SK-N-SH treated with all-trans-retinoic acid at 6 μM for 48 hours (cell line): ENCODE data around the gene PROCA1.
A peak's percentile ranks its signal among the peaks of the same experiment; 100 is the strongest.

Source experiments
- ATAC-seq: fragments of 200-7000 bp; cut with Tn5 transposase; 3 replicates; pipeline ENCODE4 v1.9.1; 2020; ENCODE audit warnings: mild to moderate bottlenecking, moderate library complexity
- ARNTL ChIP-seq: fragments of 450-650 bp; formaldehyde crosslinking; IDR thresholded peaks from 2 replicates; pipeline ENCODE4 v1.5.0; 2020; ENCODE audit warnings: low read depth, mild to moderate bottlenecking, moderate library complexity, borderline replicate concordance
- BACH2 ChIP-seq: fragments of 250-450 bp; sonication (Bioruptor Pico); IDR thresholded peaks from 2 replicates; pipeline ENCODE4 v1.9.0; 2021; ENCODE audit warnings: mild to moderate bottlenecking, borderline replicate concordance
- CREB5 ChIP-seq: fragments of 250-450 bp; sonication (Bioruptor Pico); IDR thresholded peaks from 2 replicates; pipeline ENCODE4 v1.5.1; 2020; ENCODE audit warnings: low read depth, mild to moderate bottlenecking, moderate library complexity
- CSDC2 ChIP-seq: fragments of 250-450 bp; sonication (Bioruptor Pico); IDR thresholded peaks from 2 replicates; pipeline ENCODE4 v1.5.0; 2020; ENCODE audit warnings: mild to moderate bottlenecking, moderate library complexity
- ESRRG ChIP-seq: fragments of 250-450 bp; sonication (Bioruptor Pico); IDR thresholded peaks from 2 replicates; pipeline ENCODE4 v1.6.1; 2021; ENCODE audit warnings: mild to moderate bottlenecking
- ISL1 ChIP-seq: fragments of 250-450 bp; sonication (Bioruptor Pico); IDR thresholded peaks from 2 replicates; pipeline ENCODE4 v2.1.2; 2022; ENCODE audit warnings: mild to moderate bottlenecking, moderate library complexity
- PPARA ChIP-seq: fragments of 250-450 bp; sonication (Bioruptor Pico); IDR thresholded peaks from 2 replicates; pipeline ENCODE4 v1.5.0; 2020; ENCODE audit warnings: mild to moderate bottlenecking, borderline replicate concordance
- RARB ChIP-seq: fragments of 250-450 bp; sonication (Bioruptor Pico); IDR thresholded peaks from 2 replicates; pipeline ENCODE4 v1.8.0; 2021; ENCODE audit warnings: mild to moderate bottlenecking, moderate library complexity
- SNAI2 ChIP-seq: fragments of 250-450 bp; sonication (Bioruptor Pico); IDR thresholded peaks from 2 replicates; pipeline ENCODE4 v1.5.0; 2020; ENCODE audit warnings: mild to moderate bottlenecking, moderate library complexity
- TCF4 ChIP-seq: fragments of 250-450 bp; sonication (Bioruptor Pico); IDR thresholded peaks from 2 replicates; pipeline ENCODE4 v1.8.0; 2021; ENCODE audit warnings: mild to moderate bottlenecking, moderate library complexity, borderline replicate concordance
- TOX ChIP-seq: fragments of 250-450 bp; sonication (Bioruptor Pico); IDR thresholded peaks from 2 replicates; pipeline ENCODE4 v1.8.0; 2021; ENCODE audit warnings: mild to moderate bottlenecking, moderate library complexity, borderline replicate concordance
- TSHZ2 ChIP-seq: fragments of 250-450 bp; sonication (Bioruptor Pico); IDR thresholded peaks from 2 replicates; pipeline ENCODE4 v1.5.0; 2020; ENCODE audit warnings: mild to moderate bottlenecking, moderate library complexity
- ZC3H10 ChIP-seq: fragments of 250-450 bp; sonication (Bioruptor Pico); IDR thresholded peaks from 2 replicates; pipeline ENCODE4 v1.5.1; 2021; ENCODE audit warnings: mild to moderate bottlenecking, moderate library complexity
- ZFP3 ChIP-seq: fragments of 250-450 bp; sonication (Bioruptor Pico); IDR thresholded peaks from 2 replicates; pipeline ENCODE4 v1.5.0; 2020; ENCODE audit warnings: mild to moderate bottlenecking, moderate library complexity
- ZFP30 ChIP-seq: fragments of 450-650 bp; formaldehyde crosslinking; IDR thresholded peaks from 2 replicates; pipeline ENCODE4 v1.5.0; 2022; ENCODE audit warnings: mild to moderate bottlenecking, moderate library complexity
- ZNF70 ChIP-seq: fragments of 450-650 bp; formaldehyde crosslinking; IDR thresholded peaks from 2 replicates; pipeline ENCODE4 v1.5.0; 2020; ENCODE audit warnings: mild to moderate bottlenecking, moderate library complexity
- TF ChIP-seq, protein P1 (sequence below): fragments of 250-450 bp; sonication (Bioruptor Pico); IDR thresholded peaks from 2 replicates; pipeline ENCODE4 v1.8.0; 2020; ENCODE audit warnings: mild to moderate bottlenecking, moderate library complexity, borderline replicate concordance

The PROCA1 gene

DNA sequence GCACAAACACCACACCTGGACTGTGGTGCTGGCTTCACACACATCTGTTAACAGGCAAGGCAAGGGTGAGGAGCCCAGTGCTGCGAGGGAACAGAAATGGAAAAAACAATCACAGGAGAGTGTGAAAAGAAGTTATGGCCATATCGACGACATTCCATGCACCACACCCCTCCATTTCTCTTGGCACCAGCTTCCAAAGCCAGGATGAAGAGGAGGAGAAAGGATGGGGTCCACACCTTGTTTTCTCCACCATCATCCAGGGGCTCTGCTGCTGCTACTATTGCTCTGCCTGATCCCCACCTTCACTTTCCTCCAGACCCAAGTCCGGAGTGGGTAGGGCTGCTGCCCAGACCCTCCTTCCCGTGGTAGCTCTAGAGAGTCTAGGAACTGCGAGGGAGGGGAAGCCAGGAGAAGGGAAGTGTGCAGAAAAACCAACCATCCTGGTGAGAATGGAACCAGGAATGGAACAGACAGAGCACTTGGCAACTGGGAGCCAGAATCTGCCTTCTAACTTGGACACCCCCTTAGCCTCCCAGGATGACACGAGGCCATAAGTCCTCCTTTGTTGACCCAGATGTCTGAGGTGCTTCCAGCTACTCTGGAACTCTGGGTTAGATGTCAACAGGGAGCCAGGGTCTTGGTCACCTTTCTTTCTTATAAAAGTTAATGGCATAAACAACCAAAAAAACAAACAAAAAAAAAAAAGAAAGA, 1.2 kb upstream of the PROCA1 start:
- ATAC-seq, result no peak
- no peak for TF ChIP-seq ZFP3
- no peak for TF ChIP-seq ISL1 (CRISPR knock-in tag)
- no peak for TF ChIP-seq RARB (CRISPR knock-in tag)
- no peak for TF ChIP-seq CREB5 (CRISPR knock-in tag)
- no peak for TF ChIP-seq CSDC2 (CRISPR knock-in tag)
- TF ChIP-seq, protein P1, sequence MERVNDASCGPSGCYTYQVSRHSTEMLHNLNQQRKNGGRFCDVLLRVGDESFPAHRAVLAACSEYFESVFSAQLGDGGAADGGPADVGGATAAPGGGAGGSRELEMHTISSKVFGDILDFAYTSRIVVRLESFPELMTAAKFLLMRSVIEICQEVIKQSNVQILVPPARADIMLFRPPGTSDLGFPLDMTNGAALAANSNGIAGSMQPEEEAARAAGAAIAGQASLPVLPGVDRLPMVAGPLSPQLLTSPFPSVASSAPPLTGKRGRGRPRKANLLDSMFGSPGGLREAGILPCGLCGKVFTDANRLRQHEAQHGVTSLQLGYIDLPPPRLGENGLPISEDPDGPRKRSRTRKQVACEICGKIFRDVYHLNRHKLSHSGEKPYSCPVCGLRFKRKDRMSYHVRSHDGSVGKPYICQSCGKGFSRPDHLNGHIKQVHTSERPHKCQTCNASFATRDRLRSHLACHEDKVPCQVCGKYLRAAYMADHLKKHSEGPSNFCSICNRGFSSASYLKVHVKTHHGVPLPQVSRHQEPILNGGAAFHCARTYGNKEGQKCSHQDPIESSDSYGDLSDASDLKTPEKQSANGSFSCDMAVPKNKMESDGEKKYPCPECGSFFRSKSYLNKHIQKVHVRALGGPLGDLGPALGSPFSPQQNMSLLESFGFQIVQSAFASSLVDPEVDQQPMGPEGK (CRISPR knock-in tag), result no peak
- no peak for TF ChIP-seq SNAI2 (CRISPR knock-in tag)
- no peak for TF ChIP-seq ZNF70
- no peak for TF ChIP-seq PPARA (CRISPR knock-in tag)
- TF ChIP-seq ZC3H10 (CRISPR knock-in tag), result no peak

DNA sequence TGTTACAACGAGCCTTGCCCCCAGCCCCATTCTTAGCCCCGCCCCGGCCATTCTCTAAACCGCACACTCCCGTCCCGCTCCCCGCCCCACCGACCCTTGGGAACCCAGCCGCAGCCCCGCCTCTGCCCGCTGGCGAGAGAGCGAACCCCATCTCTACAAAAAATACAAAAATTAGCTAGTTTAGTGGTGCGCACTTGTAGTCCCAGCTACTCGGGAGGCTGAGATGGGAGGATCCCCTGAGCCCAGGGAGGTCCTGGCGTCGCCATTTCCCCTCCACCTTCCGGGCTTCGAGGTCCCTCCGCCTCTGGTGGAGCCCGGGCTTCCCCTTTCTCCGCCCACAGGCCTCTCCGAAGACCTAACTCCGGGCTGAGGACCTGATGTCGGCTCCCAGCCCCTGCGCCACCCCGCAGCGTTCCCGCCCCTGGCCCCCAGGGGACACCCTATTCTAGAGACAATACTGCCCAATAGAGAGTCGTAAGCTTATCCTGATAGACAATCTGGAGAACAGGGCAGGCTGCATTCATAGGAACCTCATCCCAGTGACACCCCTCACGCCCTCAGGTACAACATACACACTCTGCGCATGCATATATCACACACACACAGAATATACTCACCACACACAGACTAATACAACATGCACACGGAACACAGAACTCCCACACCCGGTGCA, 480 bp upstream of the PROCA1 start:
- TF ChIP-seq TCF4 (CRISPR knock-in tag) (no peak), ESRRG (CRISPR knock-in tag) (no peak), ZNF70 (no peak), ARNTL (CRISPR knock-in tag) (no peak), BACH2 (no peak), CREB5 (CRISPR knock-in tag) (no peak), ZFP3 (no peak), ZFP30 (CRISPR knock-in tag) (no peak)
- TF ChIP-seq, protein P1 (CRISPR knock-in tag), result no peak
- ATAC-seq, result no peak

GRCh38 chr17:28710861-28711722, 596 bp downstream of the PROCA1 start:
- TF ChIP-seq TSHZ2 (CRISPR knock-in tag), result peak; percentile 33; the same call in 1 of the 2 replicates
- TF ChIP-seq TOX (CRISPR knock-in tag), result no peak
- peak; percentile 96 for ATAC-seq
